HL-60 (cell line): ENCODE results near the gene PARVA.

Source experiments
- DNase-seq, 2 experiments: peaks; one replicate each; pipeline ENCODE4 v3.0.0-alpha.2; 2010 to 2020; ENCODE audit warnings: low read depth in 1 of 2, low spot score in 1 of 2
- H3K27ac ChIP-seq: fragments of 250-450 bp; sonication (Bioruptor Pico); replicated peaks from 2 replicates; pipeline ENCODE4 v1.5.1; 2020; ENCODE audit warnings: mild to moderate bottlenecking, moderate library complexity
- H3K27me3 ChIP-seq: fragments of 250-450 bp; sonication (Bioruptor Pico); 2 replicates; pipeline ENCODE4 v1.5.1; 2021; ENCODE audit warnings: mild to moderate bottlenecking, moderate library complexity; ENCODE audit not compliant: insufficient read depth, poor library complexity, severe bottlenecking
- H3K4me3 ChIP-seq: replicated peaks from 2 replicates; pipeline ENCODE4 v1.5.1; 2011; ENCODE audit warnings: mild to moderate bottlenecking, control low read depth, low read length; ENCODE audit not compliant: insufficient read depth
- GABPA ChIP-seq: IDR thresholded peaks from 2 replicates; pipeline ENCODE4 v1.6.1; 2012; ENCODE audit warnings: low read depth
- POLR2AphosphoS5 ChIP-seq: IDR thresholded peaks from 2 replicates; pipeline ENCODE4 v1.6.1; 2012; ENCODE audit warnings: low read depth
- SPI1 ChIP-seq: IDR thresholded peaks from 2 replicates; pipeline ENCODE4 v1.6.1; 2012; ENCODE audit warnings: low read depth, mild to moderate bottlenecking, borderline replicate concordance
- TF ChIP-seq, protein P1 (sequence below): IDR thresholded peaks from 2 replicates; pipeline ENCODE4 v1.6.1; 2012; ENCODE audit warnings: low read depth; ENCODE audit not compliant: insufficient replicate concordance
- TF ChIP-seq, protein P2 (sequence below): IDR thresholded peaks from one replicate; pipeline ENCODE4 v1.5.1; 2011; ENCODE audit warnings: low read length, control low read depth, inconsistent platforms; ENCODE audit not compliant: insufficient read depth

The PARVA gene

DNA sequence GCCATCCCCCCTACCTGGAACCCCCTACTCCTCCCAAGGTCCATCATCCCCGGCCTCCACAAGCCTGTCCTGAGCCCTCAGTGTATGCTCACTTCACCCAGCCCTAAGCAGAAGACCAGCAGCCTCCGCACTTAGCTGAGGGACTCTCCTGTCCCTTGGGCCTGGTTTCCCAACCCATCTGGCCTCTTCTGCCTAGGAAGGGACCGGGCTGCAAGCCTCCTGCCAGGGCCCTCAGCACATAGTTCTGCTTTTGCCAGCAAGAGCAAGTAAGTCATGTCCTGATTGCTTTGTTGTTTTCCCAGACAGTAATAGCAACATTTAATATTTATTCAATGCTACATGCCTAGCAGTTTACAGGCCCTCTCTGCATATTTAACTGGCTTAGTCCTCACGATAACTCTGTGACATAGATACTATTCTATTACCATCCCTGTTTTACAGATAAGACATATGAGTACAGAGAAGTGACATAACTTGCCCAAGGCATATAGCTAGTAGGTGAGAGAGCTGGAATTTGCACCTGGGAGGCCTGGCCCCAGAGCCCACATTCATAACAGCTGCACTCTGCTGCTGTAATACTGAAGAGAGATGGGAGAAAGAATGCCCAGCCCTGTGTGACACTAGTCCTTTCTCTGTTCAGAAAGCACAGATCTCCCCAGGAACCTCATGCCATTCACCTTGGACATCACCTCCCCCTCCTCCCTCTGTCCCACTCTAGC is 139.2 kb downstream of the PARVA start:
- TF ChIP-seq, protein P1, sequence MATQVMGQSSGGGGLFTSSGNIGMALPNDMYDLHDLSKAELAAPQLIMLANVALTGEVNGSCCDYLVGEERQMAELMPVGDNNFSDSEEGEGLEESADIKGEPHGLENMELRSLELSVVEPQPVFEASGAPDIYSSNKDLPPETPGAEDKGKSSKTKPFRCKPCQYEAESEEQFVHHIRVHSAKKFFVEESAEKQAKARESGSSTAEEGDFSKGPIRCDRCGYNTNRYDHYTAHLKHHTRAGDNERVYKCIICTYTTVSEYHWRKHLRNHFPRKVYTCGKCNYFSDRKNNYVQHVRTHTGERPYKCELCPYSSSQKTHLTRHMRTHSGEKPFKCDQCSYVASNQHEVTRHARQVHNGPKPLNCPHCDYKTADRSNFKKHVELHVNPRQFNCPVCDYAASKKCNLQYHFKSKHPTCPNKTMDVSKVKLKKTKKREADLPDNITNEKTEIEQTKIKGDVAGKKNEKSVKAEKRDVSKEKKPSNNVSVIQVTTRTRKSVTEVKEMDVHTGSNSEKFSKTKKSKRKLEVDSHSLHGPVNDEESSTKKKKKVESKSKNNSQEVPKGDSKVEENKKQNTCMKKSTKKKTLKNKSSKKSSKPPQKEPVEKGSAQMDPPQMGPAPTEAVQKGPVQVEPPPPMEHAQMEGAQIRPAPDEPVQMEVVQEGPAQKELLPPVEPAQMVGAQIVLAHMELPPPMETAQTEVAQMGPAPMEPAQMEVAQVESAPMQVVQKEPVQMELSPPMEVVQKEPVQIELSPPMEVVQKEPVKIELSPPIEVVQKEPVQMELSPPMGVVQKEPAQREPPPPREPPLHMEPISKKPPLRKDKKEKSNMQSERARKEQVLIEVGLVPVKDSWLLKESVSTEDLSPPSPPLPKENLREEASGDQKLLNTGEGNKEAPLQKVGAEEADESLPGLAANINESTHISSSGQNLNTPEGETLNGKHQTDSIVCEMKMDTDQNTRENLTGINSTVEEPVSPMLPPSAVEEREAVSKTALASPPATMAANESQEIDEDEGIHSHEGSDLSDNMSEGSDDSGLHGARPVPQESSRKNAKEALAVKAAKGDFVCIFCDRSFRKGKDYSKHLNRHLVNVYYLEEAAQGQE = no peak
- TF ChIP-seq, protein P2, sequence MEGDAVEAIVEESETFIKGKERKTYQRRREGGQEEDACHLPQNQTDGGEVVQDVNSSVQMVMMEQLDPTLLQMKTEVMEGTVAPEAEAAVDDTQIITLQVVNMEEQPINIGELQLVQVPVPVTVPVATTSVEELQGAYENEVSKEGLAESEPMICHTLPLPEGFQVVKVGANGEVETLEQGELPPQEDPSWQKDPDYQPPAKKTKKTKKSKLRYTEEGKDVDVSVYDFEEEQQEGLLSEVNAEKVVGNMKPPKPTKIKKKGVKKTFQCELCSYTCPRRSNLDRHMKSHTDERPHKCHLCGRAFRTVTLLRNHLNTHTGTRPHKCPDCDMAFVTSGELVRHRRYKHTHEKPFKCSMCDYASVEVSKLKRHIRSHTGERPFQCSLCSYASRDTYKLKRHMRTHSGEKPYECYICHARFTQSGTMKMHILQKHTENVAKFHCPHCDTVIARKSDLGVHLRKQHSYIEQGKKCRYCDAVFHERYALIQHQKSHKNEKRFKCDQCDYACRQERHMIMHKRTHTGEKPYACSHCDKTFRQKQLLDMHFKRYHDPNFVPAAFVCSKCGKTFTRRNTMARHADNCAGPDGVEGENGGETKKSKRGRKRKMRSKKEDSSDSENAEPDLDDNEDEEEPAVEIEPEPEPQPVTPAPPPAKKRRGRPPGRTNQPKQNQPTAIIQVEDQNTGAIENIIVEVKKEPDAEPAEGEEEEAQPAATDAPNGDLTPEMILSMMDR = no peak
- no peak for TF ChIP-seq POLR2AphosphoS5
- TF ChIP-seq SPI1 = no peak
- no peak for TF ChIP-seq GABPA
- H3K27me3 ChIP-seq = no peaks in the 10 kb centered on the region
- no peak overlapping the region for H3K4me3 ChIP-seq
- no peak overlapping the region for H3K27ac ChIP-seq
- DNase-seq = no peak

DNA sequence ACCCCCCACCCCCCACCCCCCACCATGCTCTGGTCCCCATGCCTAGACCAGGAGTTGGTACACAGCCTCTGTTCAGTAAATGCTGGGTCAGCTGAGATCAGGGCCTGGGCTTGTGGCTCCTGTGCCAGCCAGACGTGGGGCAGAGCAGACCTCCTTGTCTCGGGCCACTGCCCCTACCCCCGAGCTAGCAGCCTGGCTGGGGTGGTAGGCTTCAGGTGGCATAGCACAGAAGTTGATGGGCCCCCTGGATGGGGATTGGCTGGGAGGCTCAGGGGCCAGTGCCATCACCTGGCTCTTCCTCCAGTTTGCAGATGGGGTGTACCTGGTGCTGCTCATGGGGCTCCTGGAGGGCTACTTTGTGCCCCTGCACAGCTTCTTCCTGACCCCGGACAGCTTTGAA is 139.9 kb downstream of the PARVA start:
- no peak overlapping the region for H3K27ac ChIP-seq
- H3K4me3 ChIP-seq = no peak overlapping the region
- DNase-seq = no peak
- TF ChIP-seq, protein P1 = no peak
- TF ChIP-seq, protein P2 = no peak
- TF ChIP-seq SPI1 = no peak
- H3K27me3 ChIP-seq = no peaks in the 10 kb centered on the region

DNA sequence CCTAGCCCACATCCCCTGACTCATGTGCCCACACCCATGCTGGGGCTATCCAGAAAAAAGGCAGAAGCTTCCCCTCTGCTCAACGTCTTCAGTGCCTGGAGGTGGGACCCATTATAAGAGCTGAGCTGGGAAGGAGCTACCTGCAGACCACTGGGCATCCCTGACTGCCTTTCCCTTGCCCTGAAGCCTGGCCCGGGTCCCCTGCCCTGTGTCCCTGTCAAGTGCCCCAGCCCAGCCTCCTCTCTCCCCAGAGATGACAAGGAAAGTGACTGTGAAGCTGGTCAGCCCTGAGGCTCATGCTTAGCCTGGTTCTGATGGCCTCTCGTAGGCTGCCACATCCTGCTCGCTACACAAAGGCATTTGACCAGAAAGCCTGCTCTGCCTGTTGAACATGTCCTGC is 140.4 kb downstream of the PARVA start:
- Histone ChIP-seq H3K4me3 (no peak overlapping the region), H3K27ac (no peak overlapping the region), H3K27me3 (no peaks in the 10 kb centered on the region)
- TF ChIP-seq, protein P2 = no peak
- no peak for TF ChIP-seq GABPA
- TF ChIP-seq SPI1 = no peak
- no peak for TF ChIP-seq POLR2AphosphoS5
- TF ChIP-seq, protein P1 = no peak
- DNase-seq = no peak
